MCF 10A (cell line): ENCODE results near the gene MEI1. TPM values are rescaled to one million over a fixed set of nuclear protein-coding genes. Genes with fewer than 3 reads are reported as not detected.

Experiments
- BruUV-seq: library from RNA; stranded (reverse); fragments of 400-500 nt; replicated peaks from 2 replicates; lab custom pipeline; 2021; lab: Mats Ljungman, UMichigan
- CTCF ChIA-PET: fragments of 300-600 bp; sonication (Branson Sonifier 250); formaldehyde crosslinking; extraction: SDS; loops from one replicate; lab custom pipeline; 2021; ENCODE audit warnings: antibody characterized with exemption, inconsistent platforms; lab: Yijun Ruan, JAX
- POLR2A ChIA-PET: fragments of 300-600, 350-650 bp; sonication (Branson Sonifier 250); formaldehyde crosslinking; extraction: SDS; loops from one replicate; lab custom pipeline; 2020; ENCODE audit warnings: antibody characterized with exemption, inconsistent platforms; lab: Yijun Ruan, JAX
- DNase-seq: peaks from one replicate; pipeline ENCODE4 v3.0.0-alpha.2; 2018; ENCODE audit not compliant: unreplicated experiment
- H3K27ac Mint-ChIP-seq: one replicate; pipeline ENCODE4 v1.8.0; 2022; ENCODE audit warnings: mild to moderate bottlenecking, low read depth, mixed read lengths; ENCODE audit not compliant: unreplicated experiment
- H3K27me3 Mint-ChIP-seq: one replicate; pipeline ENCODE4 v1.8.0; 2022; ENCODE audit warnings: mixed read lengths; ENCODE audit not compliant: insufficient read depth, unreplicated experiment
- H3K36me3 Mint-ChIP-seq: one replicate; pipeline ENCODE4 v1.8.0; 2022; ENCODE audit warnings: mild to moderate bottlenecking, moderate library complexity, mixed read lengths; ENCODE audit not compliant: insufficient read depth, unreplicated experiment
- H3K4me1 Mint-ChIP-seq: one replicate; pipeline ENCODE4 v1.8.0; 2022; ENCODE audit warnings: mixed read lengths; ENCODE audit not compliant: insufficient read depth, unreplicated experiment
- H3K4me3 Mint-ChIP-seq: one replicate; pipeline ENCODE4 v1.8.0; 2022; ENCODE audit warnings: mild to moderate bottlenecking, moderate library complexity, mixed read lengths; ENCODE audit not compliant: unreplicated experiment
- H3K9me3 Mint-ChIP-seq: one replicate; pipeline ENCODE4 v1.8.0; 2022; ENCODE audit warnings: mixed read lengths; ENCODE audit not compliant: unreplicated experiment
- intact Hi-C: fragments of 100-400 bp; cut with micrococcal nuclease; formaldehyde crosslinking; loops from 2 replicates; pipeline ENCODE4 v1.14.1; 2022
- total RNA-seq: library from RNA; stranded (reverse); gene quantifications from 2 replicates; pipeline ENCODE4 v1.2.3, GENCODE V29; 2022
- TF ChIP-seq, protein P1 (sequence below): fragments of 200-600 bp; IDR thresholded peaks from one replicate; pipeline ENCODE4 v1.8.0; 2022; ENCODE audit warnings: antibody characterized with exemption, mild to moderate bottlenecking; ENCODE audit not compliant: unreplicated experiment

The MEI1 gene
- total RNA-seq, 1 experiment from 2014 or later: not detected

DNA sequence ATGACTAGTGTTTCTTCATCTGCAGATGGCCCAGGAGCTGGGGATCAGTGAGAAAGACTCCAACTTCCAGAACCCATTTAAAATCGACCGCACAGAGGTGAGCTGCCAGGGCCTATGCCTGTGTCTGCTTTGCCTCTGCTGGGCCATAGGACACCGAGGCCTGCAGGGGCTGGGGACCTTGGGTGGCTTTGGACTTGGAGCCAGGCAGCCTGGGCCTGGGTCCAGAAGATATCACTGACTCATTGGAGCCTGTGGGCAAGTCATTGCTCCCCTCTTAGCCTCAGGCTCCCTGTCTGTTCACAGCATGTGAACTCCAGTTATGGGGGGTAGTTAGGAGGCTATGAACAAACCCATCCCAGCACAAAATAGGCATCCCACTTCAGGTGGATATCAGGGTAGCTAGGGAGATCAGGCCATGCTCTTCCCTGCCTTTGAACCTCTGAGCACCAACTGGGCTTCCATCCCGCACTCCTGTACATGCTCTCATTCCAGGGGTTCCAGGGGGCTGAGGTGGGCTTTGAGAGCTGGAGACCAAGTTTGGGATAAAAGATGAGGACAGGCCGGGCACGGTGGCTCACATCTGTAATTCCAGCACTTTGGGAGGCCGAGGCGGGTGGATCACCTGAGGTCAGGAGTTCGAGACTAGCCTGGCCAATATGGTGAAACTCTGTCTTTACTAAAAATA is 114.6 kb downstream of the MEI1 start:
- ChIA-PET CTCF (interaction anchor here (1.1 to 1.2 kb wide), 2 partner anchors 67 to 116 kb away, joined by 4 to 6 read pairs; no protein-coding TSS in a partner anchor), POLR2A (no interaction called here)
- DNase-seq: no peak
- no peaks in the 10 kb centered on the region for H3K36me3 Mint-ChIP-seq
- H3K27ac Mint-ChIP-seq: no peak overlapping the region
- H3K4me3 Mint-ChIP-seq: no peak overlapping the region
- H3K27me3 Mint-ChIP-seq: no peaks in the 10 kb centered on the region
- TF ChIP-seq, protein P1, sequence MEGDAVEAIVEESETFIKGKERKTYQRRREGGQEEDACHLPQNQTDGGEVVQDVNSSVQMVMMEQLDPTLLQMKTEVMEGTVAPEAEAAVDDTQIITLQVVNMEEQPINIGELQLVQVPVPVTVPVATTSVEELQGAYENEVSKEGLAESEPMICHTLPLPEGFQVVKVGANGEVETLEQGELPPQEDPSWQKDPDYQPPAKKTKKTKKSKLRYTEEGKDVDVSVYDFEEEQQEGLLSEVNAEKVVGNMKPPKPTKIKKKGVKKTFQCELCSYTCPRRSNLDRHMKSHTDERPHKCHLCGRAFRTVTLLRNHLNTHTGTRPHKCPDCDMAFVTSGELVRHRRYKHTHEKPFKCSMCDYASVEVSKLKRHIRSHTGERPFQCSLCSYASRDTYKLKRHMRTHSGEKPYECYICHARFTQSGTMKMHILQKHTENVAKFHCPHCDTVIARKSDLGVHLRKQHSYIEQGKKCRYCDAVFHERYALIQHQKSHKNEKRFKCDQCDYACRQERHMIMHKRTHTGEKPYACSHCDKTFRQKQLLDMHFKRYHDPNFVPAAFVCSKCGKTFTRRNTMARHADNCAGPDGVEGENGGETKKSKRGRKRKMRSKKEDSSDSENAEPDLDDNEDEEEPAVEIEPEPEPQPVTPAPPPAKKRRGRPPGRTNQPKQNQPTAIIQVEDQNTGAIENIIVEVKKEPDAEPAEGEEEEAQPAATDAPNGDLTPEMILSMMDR: no peak
- no peaks in the 10 kb centered on the region for H3K9me3 Mint-ChIP-seq
- intact Hi-C loops: no loop called here
- no TSS peak for BruUV-seq
- no peaks in the 10 kb centered on the region for H3K4me1 Mint-ChIP-seq

DNA sequence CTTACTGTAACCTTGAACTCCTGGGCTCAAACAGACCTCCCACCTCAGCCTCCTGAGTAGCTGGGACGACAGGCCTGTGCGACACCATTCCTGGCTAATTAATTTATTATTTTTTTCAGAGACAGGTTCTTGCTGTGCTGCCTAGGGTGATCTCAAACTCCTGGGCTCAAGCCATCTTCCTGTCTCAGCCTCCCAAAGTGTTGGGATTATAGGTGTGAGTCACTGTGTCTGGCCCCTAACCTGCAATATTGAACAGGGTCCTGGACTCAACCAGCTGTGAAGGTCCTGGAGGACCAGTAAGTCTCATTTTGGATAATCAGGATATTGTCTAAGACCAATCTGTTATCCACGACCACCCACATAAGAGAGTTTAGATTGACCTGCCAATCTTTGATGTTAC is 116.4 kb downstream of the MEI1 start:
- no peaks in the 10 kb centered on the region for H3K4me1 Mint-ChIP-seq
- H3K9me3 Mint-ChIP-seq: no peaks in the 10 kb centered on the region
- no peaks in the 10 kb centered on the region for H3K27me3 Mint-ChIP-seq
- no TSS peak for BruUV-seq
- CTCF ChIA-PET: interaction anchor here (1.3 kb wide), 1 partner anchor 31 kb away, joined by 5 read pairs; no protein-coding TSS in a partner anchor
- no peak overlapping the region for H3K4me3 Mint-ChIP-seq
- intact Hi-C loops: no loop called here
- POLR2A ChIA-PET: no interaction called here
- no peak for DNase-seq
- TF ChIP-seq, protein P1: no peak
- H3K36me3 Mint-ChIP-seq: no peaks in the 10 kb centered on the region
- no peak overlapping the region for H3K27ac Mint-ChIP-seq

DNA sequence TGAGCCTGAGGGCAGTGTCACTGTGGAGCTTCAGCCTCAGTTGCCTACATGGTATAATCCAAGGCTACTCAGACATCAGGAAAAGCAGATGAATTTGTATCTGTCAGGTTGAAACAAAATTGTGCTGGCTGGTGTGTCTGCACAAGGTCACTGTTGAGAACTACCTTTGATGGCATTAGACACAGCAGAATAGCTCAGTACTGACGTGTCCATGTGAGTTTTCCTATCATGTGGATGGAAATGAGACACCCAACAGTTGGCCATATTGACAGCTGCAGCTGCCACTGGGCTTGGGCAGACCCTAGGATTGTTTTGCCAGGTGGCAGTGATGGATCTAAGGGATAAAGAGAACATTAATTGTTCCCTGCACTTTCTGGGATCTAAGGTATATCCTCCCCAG is 116.9 kb downstream of the MEI1 start:
- no TSS peak for BruUV-seq
- Mint-ChIP-seq H3K4me1 (no peaks in the 10 kb centered on the region), H3K27me3 (no peaks in the 10 kb centered on the region), H3K27ac (no peak overlapping the region), H3K36me3 (no peaks in the 10 kb centered on the region), H3K4me3 (no peak overlapping the region), H3K9me3 (no peaks in the 10 kb centered on the region)
- no peak for DNase-seq
- intact Hi-C loops: no loop called here
- TF ChIP-seq, protein P1: no peak
- ChIA-PET POLR2A (no interaction called here), CTCF (no interaction called here)

DNA sequence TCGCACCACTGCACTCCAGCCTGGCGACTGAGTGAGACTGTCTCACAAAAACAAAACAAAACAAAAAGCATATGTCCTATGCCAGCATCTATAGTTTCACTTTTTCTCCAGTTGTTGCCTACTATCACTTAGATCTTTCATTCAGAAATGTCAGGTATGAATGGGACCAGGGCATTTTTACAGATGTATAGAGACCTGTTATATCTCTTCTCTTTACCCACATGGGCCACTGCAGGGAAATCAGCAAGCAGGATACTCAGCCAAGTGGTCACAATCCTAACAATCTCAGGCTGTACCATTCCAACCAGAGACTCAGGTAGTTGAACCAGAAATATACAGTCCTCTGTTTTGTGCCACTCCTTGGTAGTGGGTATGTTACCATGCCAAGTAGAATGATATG is 117.6 kb downstream of the MEI1 start:
- ChIA-PET CTCF (no interaction called here), POLR2A (no interaction called here)
- intact Hi-C loops: no loop called here
- H3K27me3 Mint-ChIP-seq: no peaks in the 10 kb centered on the region
- no peaks in the 10 kb centered on the region for H3K36me3 Mint-ChIP-seq
- TF ChIP-seq, protein P1: no peak
- DNase-seq: no peak
- no peak overlapping the region for H3K4me3 Mint-ChIP-seq
- H3K9me3 Mint-ChIP-seq: no peaks in the 10 kb centered on the region
- H3K4me1 Mint-ChIP-seq: no peaks in the 10 kb centered on the region
- BruUV-seq: no TSS peak
- no peak overlapping the region for H3K27ac Mint-ChIP-seq
